Upper lobe of left lung (tissue), 4 donors: ENCODE measurements around the gene SLC18A2.

ENCODE experiments used
- POLR2A ChIP-seq, 4 donors: fragments of 450-650 bp; IDR thresholded peaks; one replicate each; pipeline ENCODE4 v1.5.1; 2016 to 2017; ENCODE audit warnings: antibody characterized with exemption in 4 of 4, mild to moderate bottlenecking in 2 of 4
- TF ChIP-seq, protein P1 (sequence below), 6 experiments: fragments of 450-650 bp in 4 of 6; fragments of 200-600 bp in 2 of 6; sonication (generic) in 2 of 6; IDR thresholded peaks; one replicate each; pipeline ENCODE4 v1.5.1; 2016 to 2019; ENCODE audit warnings: antibody characterized with exemption in 6 of 6

GRCh38 chr10:117262291-117262902 is 21.5 kb downstream of the SLC18A2 start:
- TF ChIP-seq POLR2A (IDR thresholded peaks at IDR 0.05) = no peak
- TF ChIP-seq, protein P1, sequence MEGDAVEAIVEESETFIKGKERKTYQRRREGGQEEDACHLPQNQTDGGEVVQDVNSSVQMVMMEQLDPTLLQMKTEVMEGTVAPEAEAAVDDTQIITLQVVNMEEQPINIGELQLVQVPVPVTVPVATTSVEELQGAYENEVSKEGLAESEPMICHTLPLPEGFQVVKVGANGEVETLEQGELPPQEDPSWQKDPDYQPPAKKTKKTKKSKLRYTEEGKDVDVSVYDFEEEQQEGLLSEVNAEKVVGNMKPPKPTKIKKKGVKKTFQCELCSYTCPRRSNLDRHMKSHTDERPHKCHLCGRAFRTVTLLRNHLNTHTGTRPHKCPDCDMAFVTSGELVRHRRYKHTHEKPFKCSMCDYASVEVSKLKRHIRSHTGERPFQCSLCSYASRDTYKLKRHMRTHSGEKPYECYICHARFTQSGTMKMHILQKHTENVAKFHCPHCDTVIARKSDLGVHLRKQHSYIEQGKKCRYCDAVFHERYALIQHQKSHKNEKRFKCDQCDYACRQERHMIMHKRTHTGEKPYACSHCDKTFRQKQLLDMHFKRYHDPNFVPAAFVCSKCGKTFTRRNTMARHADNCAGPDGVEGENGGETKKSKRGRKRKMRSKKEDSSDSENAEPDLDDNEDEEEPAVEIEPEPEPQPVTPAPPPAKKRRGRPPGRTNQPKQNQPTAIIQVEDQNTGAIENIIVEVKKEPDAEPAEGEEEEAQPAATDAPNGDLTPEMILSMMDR (IDR thresholded peaks at IDR 0.05) = no peak
